ENCODE results near the gene TDRD3.
"Not testable (repeated sequence)": the region's sequence is repeated elsewhere in the genome, so short reads cannot be mapped to it uniquely, and the experiment has no call there.

The TDRD3 gene

GRCh38 chr13:60396783-60397703, at the start of gene TDRD3:
TSS of gene TDRD3 (plus strand) at chr13:60397220. CDS start at chr13:60397365, 145 bp downstream.
- DNase-seq (ENCODE audit: low spot score) (peak; percentile 70), FAIRE-seq (no peak)

DNA sequence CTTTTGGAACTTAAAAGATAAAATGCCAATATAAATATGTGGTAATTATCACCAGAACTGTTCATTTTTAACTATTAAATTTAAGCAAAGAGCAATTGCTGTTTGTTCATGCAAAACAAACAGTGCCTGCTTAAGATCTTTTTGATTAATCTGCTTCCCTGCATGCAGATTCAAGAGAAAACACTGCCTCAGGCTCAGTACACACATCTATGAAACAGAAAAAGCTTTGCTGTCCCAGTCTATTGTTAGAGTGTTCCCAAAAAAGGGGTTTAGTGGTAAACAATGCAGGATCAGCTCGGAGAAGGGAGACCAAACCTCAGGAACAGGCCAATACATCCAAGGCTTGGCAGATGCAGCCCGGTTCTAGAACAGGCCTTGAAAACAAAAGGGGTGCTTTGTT, 49.3 kb upstream of the TDRD3 start:
- no peak for FAIRE-seq
- no peak for DNase-seq (ENCODE audit: low spot score)

GRCh38 chr13:60348097-60348496, 48.9 kb upstream of the TDRD3 start:
- no peak for FAIRE-seq
- DNase-seq (ENCODE audit: low spot score) = no peak

DNA sequence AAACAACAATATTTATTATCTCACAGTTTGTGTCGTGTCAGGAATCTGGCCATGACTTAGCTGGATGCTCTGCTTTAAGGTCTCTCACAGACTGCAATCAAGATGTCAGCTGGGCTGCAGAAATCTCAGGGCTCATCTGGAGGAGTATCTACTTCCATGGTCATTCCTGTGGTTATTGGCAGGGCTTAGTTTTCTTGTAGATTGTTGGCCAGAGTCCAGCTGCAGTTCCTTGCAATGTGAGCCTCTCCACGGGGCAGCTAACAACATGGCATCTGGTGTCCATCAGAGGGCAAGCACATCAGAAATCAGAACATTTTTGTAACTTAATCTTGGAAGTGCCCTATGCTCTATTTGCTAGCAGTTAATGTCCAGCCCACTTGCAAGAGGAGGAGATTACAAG, 45.7 kb upstream of the TDRD3 start:
- peak; percentile 48 for DNase-seq (ENCODE audit: low spot score)
- no peak for FAIRE-seq

DNA sequence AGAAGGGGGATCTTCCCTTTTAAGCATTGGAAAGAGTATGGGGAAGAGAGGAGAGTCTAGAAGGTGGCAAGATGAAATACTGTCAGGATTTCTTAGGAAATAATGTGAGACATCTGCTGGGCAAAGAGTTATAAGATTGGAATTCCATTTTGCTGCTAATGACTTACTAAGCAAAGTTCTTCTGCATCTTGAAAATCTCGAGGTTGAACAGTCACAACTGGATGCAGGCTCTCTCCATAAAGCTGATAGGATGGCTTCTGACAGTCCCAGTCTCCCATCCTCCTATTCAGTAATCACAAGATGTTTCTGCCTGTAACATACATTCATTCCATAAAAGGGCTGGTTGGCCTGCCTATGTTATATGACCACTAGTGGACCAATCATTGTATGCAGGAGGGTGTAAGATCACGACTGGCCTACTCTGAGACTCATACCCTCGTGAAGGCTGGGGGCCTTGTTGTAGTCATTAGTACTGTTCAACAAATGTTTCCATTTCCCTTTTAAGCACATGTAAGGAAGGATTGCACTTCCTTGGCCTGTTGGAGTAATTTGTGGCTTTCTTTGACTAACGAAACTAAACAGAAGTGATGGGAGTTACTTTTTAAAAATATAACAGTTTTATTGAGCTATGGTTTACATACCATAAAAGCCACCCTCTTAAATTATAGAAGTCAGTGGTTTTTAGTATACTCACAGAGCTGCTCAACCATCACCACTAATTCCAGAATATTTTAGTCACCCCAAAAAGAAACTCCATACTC, 45.0 kb upstream of the TDRD3 start:
- no peak for DNase-seq (ENCODE audit: low spot score)
- FAIRE-seq = no peak

DNA sequence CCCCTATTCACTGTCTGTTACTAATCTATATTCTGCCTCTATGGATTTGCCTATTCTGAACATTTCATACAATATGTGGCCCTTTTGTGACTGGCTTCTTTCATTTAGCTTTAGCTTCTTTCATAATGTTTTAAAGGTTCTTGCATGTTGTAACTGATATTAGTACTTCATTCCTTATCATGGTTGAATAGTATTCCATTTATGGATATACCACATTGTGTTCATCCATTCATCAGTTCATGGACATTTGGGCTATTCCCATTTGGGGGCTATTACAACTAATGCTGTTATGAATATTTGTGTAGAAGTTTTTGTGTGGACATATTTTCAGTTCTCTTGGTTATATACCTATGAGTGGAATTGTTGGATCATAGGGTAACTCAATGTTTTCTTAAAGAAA, 44.4 kb upstream of the TDRD3 start:
- DNase-seq (ENCODE audit: low spot score) = no peak
- no peak for FAIRE-seq

DNA sequence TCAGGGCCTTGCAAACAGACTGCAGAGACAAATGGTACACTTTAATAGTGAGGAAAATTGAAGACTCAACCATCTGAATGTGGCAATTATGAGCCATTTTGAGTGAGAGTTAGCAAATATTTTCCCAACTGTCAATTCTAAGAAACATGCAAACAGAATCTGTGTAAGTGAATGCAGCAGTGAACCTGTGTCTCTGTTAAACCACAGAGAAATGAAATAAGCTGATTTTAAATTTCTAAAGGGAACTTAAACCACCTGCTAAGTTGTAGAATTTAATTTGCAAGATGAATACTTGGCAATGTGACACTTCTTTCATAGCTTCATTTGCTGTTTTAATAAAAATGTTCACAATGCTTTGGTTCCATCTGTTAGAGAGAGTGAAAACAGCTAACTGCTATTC, 42.0 kb upstream of the TDRD3 start:
- no peak for FAIRE-seq
- no peak for DNase-seq (ENCODE audit: low spot score)

DNA sequence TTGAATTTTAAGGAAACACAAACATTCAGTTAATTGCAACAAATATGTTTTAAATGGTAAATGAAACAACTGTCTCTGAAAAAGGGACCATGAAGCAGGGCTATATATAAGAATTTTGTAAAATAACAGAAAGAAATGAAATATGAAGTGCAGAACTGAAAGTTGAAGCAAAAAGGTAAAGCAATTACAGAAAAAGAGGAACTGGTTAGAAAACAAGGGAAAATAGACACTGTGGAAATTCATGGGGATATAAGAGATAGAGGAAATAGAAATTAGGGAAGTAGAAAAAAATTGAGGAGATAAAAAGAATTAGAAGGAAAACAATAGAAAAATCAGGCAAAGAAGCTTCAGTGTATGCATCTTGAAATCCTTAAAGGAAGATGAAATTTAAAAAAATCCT, 40.0 kb upstream of the TDRD3 start:
- FAIRE-seq (no peak), DNase-seq (ENCODE audit: low spot score) (no peak)

DNA sequence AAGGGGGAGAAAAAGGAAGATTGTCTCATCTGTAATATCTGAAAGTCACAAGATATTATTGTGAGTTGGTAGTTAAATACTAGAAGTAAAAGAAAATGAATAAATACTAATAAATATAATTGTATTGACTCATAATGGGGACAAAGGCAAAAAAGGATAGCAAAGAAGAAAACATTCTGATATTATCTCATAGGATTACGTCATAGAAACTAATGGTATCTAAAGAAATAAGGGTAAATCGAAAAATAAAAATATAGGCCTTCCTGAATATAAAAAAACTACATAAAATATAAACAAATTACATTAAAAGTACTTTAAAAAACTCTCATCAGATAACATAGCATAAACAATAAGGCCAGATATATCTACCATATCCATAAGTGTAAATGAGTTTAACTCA, 38.6 kb upstream of the TDRD3 start:
- FAIRE-seq (no peak), DNase-seq (ENCODE audit: low spot score) (no peak)

DNA sequence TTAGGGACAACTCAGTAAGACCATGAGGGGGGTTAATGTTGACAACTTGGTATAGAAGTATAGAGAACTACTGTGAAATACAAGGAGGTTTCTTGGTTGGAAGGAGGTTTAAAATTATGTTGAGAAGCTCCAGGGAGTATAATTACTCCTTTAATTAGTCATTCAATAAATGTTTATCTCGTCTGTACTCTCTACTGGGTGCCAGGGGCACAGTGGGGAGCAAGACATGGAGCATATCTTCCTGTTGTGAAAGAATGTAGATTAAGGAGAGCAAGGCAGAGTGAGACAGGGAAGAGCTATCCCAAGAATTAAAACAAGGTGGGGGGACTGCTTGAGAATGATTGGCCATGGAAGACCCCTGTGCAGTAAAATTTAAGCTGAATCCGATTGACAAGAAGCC, 33.7 kb upstream of the TDRD3 start:
- DNase-seq (ENCODE audit: low spot score) (no peak), FAIRE-seq (no peak)

DNA sequence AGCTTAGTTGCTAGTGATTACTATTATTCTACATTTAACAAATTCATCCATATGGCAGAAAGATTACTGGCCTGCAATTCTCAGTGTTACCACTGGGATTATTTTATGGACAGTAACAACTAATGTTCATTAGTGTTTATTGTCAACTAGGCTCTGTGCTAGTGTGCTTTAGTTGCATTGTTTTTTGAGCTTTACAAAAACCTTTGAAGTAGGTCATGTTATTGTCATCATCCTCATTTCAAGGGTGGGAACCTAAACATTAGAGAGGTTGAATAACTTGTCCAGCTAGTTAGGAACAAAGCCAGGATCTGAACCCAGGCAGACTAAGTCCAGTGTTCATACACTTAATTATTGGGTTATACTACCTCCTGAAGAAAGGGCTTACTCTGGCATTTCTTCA, 27.8 kb upstream of the TDRD3 start:
- no peak for DNase-seq (ENCODE audit: low spot score)
- no peak for FAIRE-seq

DNA sequence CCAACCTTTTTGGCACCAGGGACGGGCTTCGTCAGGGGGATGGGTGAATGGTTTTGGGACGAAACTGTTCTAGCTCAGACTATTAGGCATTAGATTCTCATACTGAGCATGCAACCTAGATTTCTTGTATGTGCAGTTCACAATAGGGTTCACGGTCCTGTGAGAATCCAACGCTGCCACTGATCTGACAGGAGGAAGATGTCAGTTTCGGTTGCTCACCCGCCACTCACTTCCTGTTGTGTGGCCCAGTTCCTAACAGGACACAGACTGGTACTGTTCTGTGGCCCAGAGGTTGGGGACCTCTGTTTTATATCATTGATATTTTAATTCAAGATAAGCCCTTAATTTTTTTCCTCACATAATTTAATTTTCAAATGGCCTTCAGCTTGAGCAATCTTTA, 26.7 kb upstream of the TDRD3 start:
- FAIRE-seq = no peak

GRCh38 chr13:60372141-60372540, 24.9 kb upstream of the TDRD3 start:
- FAIRE-seq (no peak), DNase-seq (ENCODE audit: low spot score) (no peak)

More for the DNA sequence above, 26.7 kb upstream of the TDRD3 start:
- no peak for DNase-seq (ENCODE audit: low spot score)

- DNase-seq (ENCODE audit: low spot score); FAIRE-seq: not testable (repeated sequence)
These were observed 17.7 kb upstream of the TDRD3 start for GRCh38 chr13:60379282-60379681.

- FAIRE-seq = no peak
- no peak for DNase-seq (ENCODE audit: low spot score)
These were observed 17.0 kb upstream of the TDRD3 start for GRCh38 chr13:60379837-60380565.

DNA sequence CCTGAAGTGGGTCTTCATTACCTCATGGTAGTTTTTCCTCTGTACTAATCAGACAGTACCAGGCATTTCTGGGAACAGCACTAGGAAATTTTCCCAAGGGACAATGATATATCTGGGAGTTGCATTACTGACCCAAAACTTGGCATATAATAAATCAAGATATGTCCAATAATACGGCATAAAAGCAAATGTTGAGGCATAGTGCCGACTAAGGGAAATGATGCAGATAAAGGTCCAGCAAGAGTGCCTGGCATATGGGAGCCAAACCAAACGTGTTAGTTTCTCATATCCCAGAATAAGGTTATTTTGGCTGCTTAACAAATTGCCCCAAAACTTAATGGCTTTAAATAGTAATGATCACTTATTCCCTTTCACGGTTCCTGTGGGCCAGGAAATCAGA, 12.1 kb upstream of the TDRD3 start:
- no peak for FAIRE-seq
- no peak for DNase-seq (ENCODE audit: low spot score)

- DNase-seq (ENCODE audit: low spot score) = no peak
- no peak for FAIRE-seq
These were observed 10.8 kb upstream of the TDRD3 start for GRCh38 chr13:60386250-60386649.

GRCh38 chr13:60392131-60392530, 4.9 kb upstream of the TDRD3 start:
- no peak for FAIRE-seq
- DNase-seq (ENCODE audit: low spot score) = no peak

DNA sequence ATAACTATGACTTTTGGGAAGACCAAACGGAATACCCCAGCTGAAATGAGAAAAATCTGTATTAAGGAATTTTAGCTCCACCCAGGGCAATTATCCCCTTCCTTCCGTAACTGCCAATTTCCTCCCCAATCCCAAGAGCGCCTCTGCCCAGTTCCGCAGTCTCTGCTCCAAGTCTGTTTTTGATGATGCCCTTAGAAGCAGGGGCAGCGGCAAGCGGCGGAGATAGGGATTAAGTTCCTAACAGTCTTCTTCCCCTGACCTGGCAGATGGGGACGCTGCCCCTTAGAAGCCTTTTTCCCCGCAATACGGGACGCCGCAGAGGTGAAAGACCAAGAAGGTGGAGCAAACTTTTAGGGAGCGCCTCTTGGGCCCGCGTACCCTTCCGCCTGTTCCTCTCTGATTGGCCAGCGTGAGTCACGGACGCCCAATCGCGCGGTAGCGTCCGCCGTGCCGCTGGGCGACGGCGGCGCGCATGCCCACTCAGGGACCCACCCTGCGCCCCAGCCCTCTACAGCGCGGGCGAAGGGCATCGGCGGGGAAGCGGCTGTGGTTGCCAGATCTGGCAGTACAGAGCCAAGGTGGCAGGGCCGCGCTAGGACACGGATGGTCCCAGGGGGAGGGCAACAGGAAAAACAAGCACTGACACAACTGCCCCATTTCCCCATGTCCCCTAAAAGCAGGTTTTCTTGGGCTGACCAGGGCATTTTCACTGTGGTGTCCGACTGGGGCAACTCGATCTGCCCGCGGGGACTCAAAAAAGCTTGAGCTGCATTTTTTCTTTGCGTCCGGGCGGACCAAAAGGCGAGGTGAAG, 843 bp upstream of the TDRD3 start:
- DNase-seq (ENCODE audit: low spot score) = peak; percentile 89
- FAIRE-seq = no peak

- FAIRE-seq = no peak
- DNase-seq (ENCODE audit: low spot score) = peak; percentile 24
These were observed 821 bp downstream of the TDRD3 start for GRCh38 chr13:60397704-60398378.

Measured in urothelium cell line (cell line).